NCI-H2227 treated with DMSO at 0.1 percent for 48 hours (cell line): ENCODE measurements around the gene SLC2A5.
"Not testable (repeated sequence)": the region's sequence is repeated elsewhere in the genome, so short reads cannot be mapped to it uniquely, and the experiment has no call there.

Experiments used
- DNase-seq: peaks from one replicate; lab custom pipeline; 2025; lab: John Stamatoyannopoulos, UW

The SLC2A5 gene

GRCh38 chr1:9033363-9033762 is 36.1 kb downstream of the SLC2A5 start:
- no peak for DNase-seq

DNA sequence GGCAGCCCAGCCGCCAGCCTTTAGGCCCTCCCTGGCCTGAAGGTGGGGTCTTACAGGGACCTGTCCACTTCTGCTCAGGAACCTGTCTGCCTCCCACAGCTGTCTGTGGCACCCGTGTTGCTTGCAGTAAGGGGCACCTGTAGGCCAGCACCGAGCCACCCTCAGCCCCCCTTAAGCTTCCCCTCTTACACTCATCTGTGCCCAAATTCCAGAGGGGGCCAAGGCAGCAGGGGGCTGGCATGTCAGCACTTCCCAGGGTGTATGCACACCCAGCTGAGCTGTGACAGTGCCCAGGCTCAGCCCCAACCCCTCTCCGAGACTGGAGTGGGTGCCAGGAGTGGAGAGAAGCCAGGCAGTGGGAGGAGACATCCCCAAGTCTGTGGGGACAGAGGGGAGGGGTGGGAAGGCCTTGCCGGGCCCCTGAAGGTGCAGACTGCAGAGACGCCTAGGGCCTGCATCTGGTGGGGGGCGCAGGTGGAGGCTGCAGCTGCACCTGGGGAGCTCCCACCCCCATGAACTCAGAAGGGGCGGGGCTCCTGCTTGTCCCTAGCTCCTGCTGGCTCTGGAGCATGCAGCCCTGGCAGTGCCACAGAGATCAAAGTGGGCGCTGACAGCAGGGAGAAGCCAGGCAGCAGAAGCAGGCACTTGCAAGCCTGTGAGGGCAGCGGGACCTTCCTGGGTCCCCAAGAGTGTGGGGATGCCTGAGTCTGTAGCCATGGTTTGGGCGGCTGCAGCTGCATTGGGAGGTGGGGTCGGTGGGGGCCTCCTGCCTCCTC is 37.8 kb downstream of the SLC2A5 start:
- no peak for DNase-seq

GRCh38 chr1:9031077-9031476 is 38.4 kb downstream of the SLC2A5 start:
- DNase-seq = not testable (repeated sequence)

DNA sequence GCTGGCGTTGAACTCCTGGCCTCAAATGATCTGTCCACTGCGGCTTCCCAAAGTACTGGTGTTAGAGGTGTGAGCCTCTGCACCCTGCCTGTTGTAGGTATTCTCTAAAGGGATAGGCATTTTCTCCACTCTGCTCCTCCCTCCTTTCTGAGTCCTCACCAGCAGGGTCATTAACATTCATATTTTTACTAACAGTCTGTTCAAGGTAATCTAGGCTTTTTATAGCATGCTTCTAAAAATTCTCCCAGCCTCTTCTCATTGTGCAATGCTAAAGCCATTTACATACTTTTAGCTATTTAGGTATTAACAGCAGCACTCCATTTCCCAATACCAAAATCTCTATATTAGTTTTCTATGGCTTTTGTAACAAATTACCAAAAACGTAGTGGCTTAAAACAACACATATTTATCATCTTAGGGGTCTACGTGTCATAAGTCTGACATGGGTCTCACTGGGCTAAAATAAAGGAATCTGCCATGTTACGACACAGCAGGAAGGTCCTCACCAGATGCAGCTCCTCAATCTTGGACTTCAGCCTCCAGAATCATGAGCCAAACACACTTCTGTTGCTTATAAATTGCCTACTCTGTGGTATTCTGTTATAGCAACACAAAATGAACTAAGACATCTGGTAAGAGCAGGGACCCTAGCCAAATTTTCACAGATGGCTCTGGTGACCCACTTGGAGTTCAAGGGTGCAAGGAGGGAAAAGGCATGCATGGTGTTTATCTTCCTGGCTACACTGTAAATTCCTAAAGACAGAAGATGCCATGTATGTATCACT is 40.3 kb downstream of the SLC2A5 start:
- DNase-seq = no peak

DNA sequence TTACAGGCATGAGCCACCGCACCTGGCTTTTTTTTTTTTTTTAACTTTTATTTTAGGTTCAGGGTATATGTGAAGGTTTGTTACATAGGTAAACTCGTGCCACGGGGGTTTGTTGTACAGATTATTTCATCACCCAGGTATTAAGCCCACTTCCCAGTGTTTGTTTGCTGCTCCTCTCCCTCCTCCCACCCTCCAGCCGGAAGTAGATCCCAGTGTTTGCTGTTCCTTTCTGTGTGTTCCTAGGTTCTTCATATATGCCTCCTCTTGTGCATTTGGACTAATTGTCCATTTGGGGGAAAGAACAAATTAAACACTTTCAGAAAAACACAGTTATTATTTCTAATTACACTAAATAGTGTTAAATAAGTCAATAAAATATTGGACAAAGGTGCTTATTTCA is 42.1 kb downstream of the SLC2A5 start:
- DNase-seq = no peak

DNA sequence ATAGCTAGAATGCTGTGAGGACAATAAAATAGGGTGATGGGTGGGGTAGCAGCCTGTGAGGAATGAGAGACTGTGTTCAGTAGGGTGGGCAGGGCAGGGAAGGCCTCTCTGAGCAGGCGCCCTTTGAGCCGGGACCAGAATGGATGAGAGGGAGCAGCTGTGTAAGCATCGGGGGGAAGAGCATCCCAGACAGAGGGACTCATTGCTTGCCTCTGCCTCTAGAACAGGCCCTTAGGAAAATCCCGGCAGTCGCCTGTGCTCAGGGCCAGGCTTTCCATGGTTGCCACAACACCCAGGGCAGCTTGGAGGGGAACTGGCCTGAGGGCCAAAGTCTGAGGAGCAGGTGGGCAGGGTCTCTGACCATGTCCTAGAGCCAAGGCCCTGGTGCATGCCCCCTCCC is 44.0 kb downstream of the SLC2A5 start:
- no peak for DNase-seq

- DNase-seq = no peak
Observed at GRCh38 chr1:9024837-9025236, 44.6 kb downstream of the SLC2A5 start.

GRCh38 chr1:9022773-9023172 is 46.7 kb downstream of the SLC2A5 start:
- no peak for DNase-seq

- not testable (repeated sequence) for DNase-seq
Observed at GRCh38 chr1:9022026-9022738, 47.3 kb downstream of the SLC2A5 start.

- no peak for DNase-seq
Observed at GRCh38 chr1:9020305-9020704, 49.1 kb downstream of the SLC2A5 start.

DNA sequence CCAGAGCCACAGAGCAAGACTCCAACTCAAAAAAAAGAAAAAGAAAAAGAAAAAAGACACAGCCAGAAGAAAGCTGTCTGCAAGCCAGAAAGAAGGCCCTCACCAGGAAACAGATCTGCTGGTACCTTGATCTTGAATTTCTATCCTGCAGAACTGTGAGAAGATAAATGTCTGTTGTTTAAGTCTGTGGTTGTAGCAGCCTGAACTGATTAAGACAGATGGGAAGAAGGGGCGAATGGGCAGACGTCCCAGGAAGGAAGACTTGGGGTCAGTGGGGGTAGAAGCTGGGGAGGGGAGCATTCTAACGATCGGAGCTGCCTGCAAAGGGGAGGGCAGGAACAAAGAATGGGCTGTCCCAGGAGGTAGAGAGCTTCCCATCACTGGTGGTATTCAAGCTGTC is 49.5 kb downstream of the SLC2A5 start:
- no peak for DNase-seq

DNA sequence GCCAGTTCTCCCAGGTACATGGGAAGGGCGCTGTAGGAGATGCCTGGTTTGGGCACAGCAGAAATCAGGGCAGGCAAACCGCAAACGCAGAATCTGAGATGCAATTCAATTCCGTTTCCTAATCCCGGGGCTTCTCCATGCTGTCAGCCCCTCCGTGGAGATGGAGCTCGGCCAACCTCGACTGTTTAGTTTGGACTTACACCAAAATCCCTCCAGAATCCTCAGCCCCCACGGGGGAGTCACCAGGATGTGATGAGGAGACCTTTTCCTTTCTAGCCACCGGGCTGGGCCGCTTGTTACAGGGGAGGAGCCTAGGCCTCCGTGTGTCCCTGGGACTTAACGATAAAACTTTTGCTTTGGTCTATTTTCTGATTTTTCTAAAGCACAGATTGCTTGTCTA is 51.1 kb downstream of the SLC2A5 start:
- DNase-seq = no peak

- no peak for DNase-seq
Observed at GRCh38 chr1:9016455-9016854, 53.0 kb downstream of the SLC2A5 start.

DNA sequence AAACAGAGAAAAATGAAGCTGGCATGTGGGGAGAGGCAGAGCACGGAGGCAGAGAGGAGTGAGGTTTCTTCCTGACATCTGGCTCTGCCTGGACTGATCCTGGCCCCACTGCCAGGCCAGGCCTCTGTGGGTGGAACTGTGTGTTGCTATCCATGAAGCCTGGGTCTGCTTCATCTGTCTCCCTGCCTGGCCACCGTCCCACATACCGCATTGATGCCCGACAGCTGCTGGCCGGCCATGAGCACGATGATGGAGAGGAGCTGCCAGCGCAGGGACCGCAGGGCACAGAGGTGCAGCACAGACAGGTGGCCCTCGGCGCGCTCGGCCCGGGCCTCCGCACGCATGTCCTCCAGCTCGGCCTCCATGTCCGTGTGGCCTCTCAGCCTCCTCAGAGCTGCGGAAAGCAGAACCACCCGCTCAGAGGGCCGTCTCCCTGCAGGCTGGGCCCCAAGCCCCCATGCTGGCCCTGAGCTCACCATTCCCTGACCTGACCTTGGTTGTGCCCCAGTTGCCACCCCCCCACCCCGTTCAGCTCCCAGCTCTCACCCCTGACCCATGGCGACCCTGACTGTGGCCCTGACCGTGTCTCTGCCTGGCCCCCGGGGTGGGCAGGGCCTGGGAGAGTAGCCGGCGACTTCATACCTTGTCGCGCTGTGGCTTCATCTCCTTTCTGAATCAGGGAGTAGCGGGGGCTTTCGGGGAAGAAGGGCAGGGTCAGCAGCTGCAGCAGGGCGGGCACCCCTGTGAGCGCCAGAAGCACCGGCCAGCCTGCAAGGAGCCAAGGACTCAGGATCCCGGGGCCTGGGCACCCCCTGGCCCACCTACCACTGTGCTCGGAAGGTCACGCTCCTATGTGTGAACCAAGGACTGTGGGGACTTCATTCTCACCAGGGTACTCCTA is 54.7 kb downstream of the SLC2A5 start:
- DNase-seq = no peak

DNA sequence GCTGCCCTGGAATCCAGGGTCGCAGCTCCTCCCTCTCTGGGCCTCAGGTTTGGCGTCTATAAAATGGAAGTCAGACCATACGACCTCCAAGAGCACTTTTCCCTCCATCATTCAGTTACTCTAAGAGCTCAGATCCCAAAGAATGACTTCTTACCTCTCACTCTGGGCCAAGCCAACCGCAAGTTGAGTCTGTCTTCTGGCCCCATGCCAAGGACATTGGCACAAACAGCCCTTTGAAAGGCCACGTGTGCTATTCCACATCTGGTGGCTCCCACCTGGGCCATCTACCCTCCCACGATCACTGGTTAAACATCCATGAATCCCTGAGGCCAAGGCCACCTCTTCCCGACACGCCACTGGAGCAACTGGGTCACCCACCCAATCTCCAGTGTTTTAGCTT is 55.6 kb downstream of the SLC2A5 start:
- DNase-seq = no peak

- no peak for DNase-seq
Observed at GRCh38 chr1:9010781-9011323, 58.6 kb downstream of the SLC2A5 start.

DNA sequence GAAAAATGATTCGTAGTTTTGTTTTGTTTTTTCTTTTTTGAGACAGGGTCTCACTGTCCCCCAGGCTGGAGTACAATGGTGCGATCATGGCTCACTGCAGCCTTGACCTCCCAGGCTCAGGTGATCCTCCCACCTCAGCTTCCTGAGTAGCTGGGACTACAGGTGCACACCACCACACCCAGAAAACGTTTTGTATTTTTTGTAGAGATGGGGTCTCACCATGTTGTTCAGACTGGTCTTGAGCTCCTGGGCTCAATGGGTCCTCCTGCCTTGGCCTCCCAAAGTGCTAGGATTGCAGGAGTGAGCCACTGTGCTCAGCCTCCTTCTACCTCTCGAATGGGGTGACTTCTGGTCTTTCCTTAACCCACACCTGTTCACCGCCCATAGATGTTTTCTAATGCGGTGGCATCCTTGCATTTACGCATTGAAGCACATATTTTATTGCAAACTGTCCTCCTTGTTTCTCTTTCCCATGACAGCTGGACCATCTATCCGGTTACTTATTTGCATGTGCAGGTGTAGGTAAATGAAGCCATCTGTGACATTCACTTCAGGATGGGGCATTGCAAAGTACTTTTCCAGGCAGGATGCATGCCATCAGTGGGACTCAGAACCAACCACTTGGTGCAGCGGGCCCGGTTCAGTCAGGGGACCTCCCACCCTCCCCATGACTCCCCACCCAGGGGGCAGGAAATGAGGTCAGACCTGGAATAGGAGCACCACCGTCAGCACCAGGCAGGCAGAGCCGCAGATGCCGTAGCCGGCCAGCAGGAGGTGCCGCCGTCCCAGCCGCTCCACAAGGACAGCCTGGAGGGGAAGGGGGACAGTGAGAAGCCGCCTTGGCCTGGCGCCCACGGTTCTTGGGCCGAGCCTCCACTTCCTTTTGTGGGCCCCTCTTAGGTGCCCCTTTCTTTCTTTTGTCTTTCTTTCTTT is 59.7 kb downstream of the SLC2A5 start:
- no peak for DNase-seq

GRCh38 chr1:9008236-9008635 is 61.2 kb downstream of the SLC2A5 start:
- DNase-seq = no peak

DNA sequence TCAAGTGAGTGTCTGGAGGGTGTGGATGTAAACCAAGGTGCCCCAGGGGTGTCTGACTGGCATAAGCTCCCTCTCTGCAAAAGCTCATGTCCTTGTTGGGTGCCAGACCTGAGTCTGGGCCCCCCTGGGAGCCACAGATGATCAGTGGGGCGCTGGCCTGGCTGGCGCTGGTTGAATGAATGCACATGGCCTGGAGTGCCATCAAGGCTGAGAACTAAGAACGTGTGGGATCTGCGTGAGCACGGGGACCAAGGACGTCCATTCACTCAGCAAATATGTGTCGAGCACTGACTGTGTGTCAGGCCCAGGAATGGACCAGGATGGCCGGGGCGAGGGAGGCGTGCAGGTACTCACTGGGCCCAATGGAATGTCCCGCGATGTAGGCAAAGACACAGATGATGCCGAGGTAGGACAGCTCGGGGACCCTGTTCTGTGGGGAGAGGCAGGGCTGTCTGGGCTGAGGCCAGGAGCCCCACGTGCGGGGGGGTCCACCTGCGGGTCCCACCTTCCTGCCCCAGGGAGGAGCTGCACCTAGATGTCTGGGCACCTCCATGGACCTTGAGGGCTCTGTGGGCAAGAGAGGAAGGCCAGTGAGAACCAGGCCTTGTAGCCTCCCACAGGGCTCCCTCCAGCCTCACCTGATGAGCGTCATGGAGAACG is 62.3 kb downstream of the SLC2A5 start:
- DNase-seq = no peak

- no peak for DNase-seq
Observed at GRCh38 chr1:9005395-9005708, 64.1 kb downstream of the SLC2A5 start.
